HEK293 (cell line): ENCODE data around the gene ELL2.

Experiments
- BCL11A ChIP-seq: fragments of 450-650 bp; formaldehyde crosslinking; IDR thresholded peaks from 2 replicates; pipeline ENCODE4 v1.5.1; 2016; ENCODE audit warnings: low read depth, missing biosample characterization, missing genetic modification characterization
- EGR2 ChIP-seq: fragments of 450-650 bp; formaldehyde crosslinking; IDR thresholded peaks from 2 replicates; pipeline ENCODE4 v1.5.1; 2016; ENCODE audit warnings: low read depth, missing biosample characterization, missing genetic modification characterization
- HIC1 ChIP-seq: fragments of 450-650 bp; formaldehyde crosslinking; IDR thresholded peaks from 2 replicates; pipeline ENCODE4 v1.5.1; 2016; ENCODE audit warnings: missing biosample characterization, missing genetic modification characterization
- IKZF3 ChIP-seq: fragments of 450-650 bp; IDR thresholded peaks from 2 replicates; pipeline ENCODE4 v1.5.0; 2018; ENCODE audit warnings: missing biosample characterization, mild to moderate bottlenecking, missing genetic modification characterization, moderate library complexity
- SALL2 ChIP-seq: fragments of 450-650 bp; formaldehyde crosslinking; IDR thresholded peaks from 2 replicates; pipeline ENCODE4 v1.5.0; 2017; ENCODE audit warnings: missing biosample characterization, mild to moderate bottlenecking, missing genetic modification characterization, borderline replicate concordance
- SCRT1 ChIP-seq: fragments of 450-650 bp; formaldehyde crosslinking; IDR thresholded peaks from 2 replicates; pipeline ENCODE4 v1.5.1; 2016; ENCODE audit warnings: missing biosample characterization, missing genetic modification characterization, borderline replicate concordance
- TCF7L2 ChIP-seq: IDR thresholded peaks from 2 replicates; pipeline ENCODE4 v1.6.1; 2011; ENCODE audit warnings: low read depth, mild to moderate bottlenecking, inconsistent platforms, low read length, moderate library complexity, borderline replicate concordance
- ZBTB11 ChIP-seq: fragments of 450-650 bp; formaldehyde crosslinking; conservative IDR thresholded peaks from 2 replicates; pipeline ENCODE4 v1.5.1; 2016; ENCODE audit warnings: low read depth, missing biosample characterization, missing genetic modification characterization
- ZBTB17 ChIP-seq: fragments of 450-650 bp; formaldehyde crosslinking; IDR thresholded peaks from 2 replicates; pipeline ENCODE4 v1.5.1; 2016; ENCODE audit warnings: missing biosample characterization, missing genetic modification characterization
- ZBTB20 ChIP-seq: fragments of 450-650 bp; formaldehyde crosslinking; IDR thresholded peaks from 2 replicates; pipeline ENCODE4 v1.5.1; 2016; ENCODE audit warnings: missing biosample characterization, missing genetic modification characterization
- ZBTB48 ChIP-seq: fragments of 450-650 bp; formaldehyde crosslinking; IDR thresholded peaks from 2 replicates; pipeline ENCODE4 v1.5.1; 2016; ENCODE audit warnings: missing biosample characterization, missing genetic modification characterization
- ZFHX2 ChIP-seq: fragments of 450-650 bp; formaldehyde crosslinking; conservative IDR thresholded peaks from 2 replicates; pipeline ENCODE4 v1.5.1; 2016; ENCODE audit warnings: missing biosample characterization, missing genetic modification characterization
- ZNF112 ChIP-seq: fragments of 450-650 bp; formaldehyde crosslinking; IDR thresholded peaks from 2 replicates; pipeline ENCODE4 v1.5.0; 2017; ENCODE audit warnings: missing biosample characterization, missing genetic modification characterization
- ZNF114 ChIP-seq: fragments of 450-650 bp; formaldehyde crosslinking; IDR thresholded peaks from 2 replicates; pipeline ENCODE4 v1.5.0; 2017; ENCODE audit warnings: missing biosample characterization, missing genetic modification characterization
- ZNF138 ChIP-seq: fragments of 450-650 bp; formaldehyde crosslinking; IDR thresholded peaks from 2 replicates; pipeline ENCODE4 v1.5.1; 2016; ENCODE audit warnings: missing biosample characterization, missing genetic modification characterization, borderline replicate concordance
- ZNF18 ChIP-seq: fragments of 450-650 bp; formaldehyde crosslinking; IDR thresholded peaks from 2 replicates; pipeline ENCODE4 v1.5.1; 2016; ENCODE audit warnings: missing biosample characterization, missing genetic modification characterization
- ZNF214 ChIP-seq: fragments of 450-650 bp; formaldehyde crosslinking; IDR thresholded peaks from 2 replicates; pipeline ENCODE4 v1.5.1; 2017; ENCODE audit warnings: missing biosample characterization, mild to moderate bottlenecking, missing genetic modification characterization, borderline replicate concordance
- ZNF266 ChIP-seq: fragments of 450-650 bp; formaldehyde crosslinking; IDR thresholded peaks from 2 replicates; pipeline ENCODE4 v1.5.1; 2016; ENCODE audit warnings: missing biosample characterization, missing genetic modification characterization, low read depth
- ZNF366 ChIP-seq: fragments of 450-650 bp; formaldehyde crosslinking; conservative IDR thresholded peaks from 2 replicates; pipeline ENCODE4 v1.5.1; 2016; ENCODE audit warnings: missing biosample characterization, missing genetic modification characterization
- ZNF398 ChIP-seq: fragments of 450-650 bp; formaldehyde crosslinking; IDR thresholded peaks from 2 replicates; pipeline ENCODE4 v1.5.1; 2017; ENCODE audit warnings: missing biosample characterization, missing genetic modification characterization
- ZNF624 ChIP-seq: fragments of 450-650 bp; formaldehyde crosslinking; IDR thresholded peaks from 2 replicates; pipeline ENCODE4 v1.5.1; 2017; ENCODE audit warnings: missing biosample characterization, missing genetic modification characterization
- ZNF670 ChIP-seq: fragments of 450-650 bp; formaldehyde crosslinking; IDR thresholded peaks from 2 replicates; pipeline ENCODE4 v1.5.1; 2016; ENCODE audit warnings: missing biosample characterization, missing genetic modification characterization, low read depth
- ZNF747 ChIP-seq: fragments of 450-650 bp; formaldehyde crosslinking; IDR thresholded peaks from 2 replicates; pipeline ENCODE4 v1.5.1; 2016; ENCODE audit warnings: missing biosample characterization, missing genetic modification characterization
- ZNF76 ChIP-seq: fragments of 450-650 bp; formaldehyde crosslinking; IDR thresholded peaks from 2 replicates; pipeline ENCODE4; 2016; ENCODE audit warnings: low read depth, missing biosample characterization, missing genetic modification characterization, borderline replicate concordance
- ZNF830 ChIP-seq: fragments of 450-650 bp; IDR thresholded peaks from 2 replicates; pipeline ENCODE4 v1.5.0; 2018; ENCODE audit warnings: missing biosample characterization, missing genetic modification characterization, low read depth, mild to moderate bottlenecking, moderate library complexity
- ZNF843 ChIP-seq: fragments of 450-650 bp; formaldehyde crosslinking; IDR thresholded peaks from 2 replicates; pipeline ENCODE4 v1.5.1; 2016; ENCODE audit warnings: missing biosample characterization, missing genetic modification characterization
- ZSCAN4 ChIP-seq: fragments of 450-650 bp; formaldehyde crosslinking; IDR thresholded peaks from 2 replicates; pipeline ENCODE4 v1.5.1; 2017; ENCODE audit warnings: missing biosample characterization, missing genetic modification characterization

Gene ELL2

GRCh38 chr5:95959888-95960666 lies 1.6 kb downstream of the ELL2 start (continued):
- TF ChIP-seq ZNF843 (tag by site-specific recombination) (0 out of 2 replicates have a peak, but pooled peaks have one; percentile 7), HIC1 (tag by site-specific recombination) (no peak), ZSCAN4 (tag by site-specific recombination) (peak; percentile 75), ZNF266 (no peak), EGR2 (tag by site-specific recombination) (no peak), ZNF747 (tag by site-specific recombination) (no peak), ZNF76 (tag by site-specific recombination) (peak; percentile 22; the same call in 1 of the 2 replicates), ZBTB20 (tag by site-specific recombination) (peak; percentile 10; the same call in 1 of the 2 replicates), ZNF366 (tag by site-specific recombination) (peak; percentile 12; the same call in 1 of the 2 replicates), ZNF670 (no peak), ZBTB17 (tag by site-specific recombination) (peak; percentile 32; the same call in 1 of the 2 replicates), ZNF624 (tag by site-specific recombination) (0 out of 2 replicates have a peak, but pooled peaks have one; percentile 5), ZNF138 (tag by site-specific recombination) (no peak), TCF7L2 (no peak), SCRT1 (tag by site-specific recombination) (peak; percentile 76; the same call in 1 of the 2 replicates), BCL11A (tag by site-specific recombination) (no peak), ZNF830 (tag by site-specific recombination) (no peak), ZFHX2 (tag by site-specific recombination) (no peak), ZNF18 (tag by site-specific recombination) (peak; percentile 98), ZNF398 (tag by site-specific recombination) (no peak), ZNF112 (tag by site-specific recombination) (no peak), IKZF3 (peak; percentile 57; the same call in 1 of the 2 replicates), SALL2 (no peak), ZBTB48 (tag by site-specific recombination) (no peak), ZNF114 (no peak), ZBTB11 (peak; percentile 65), ZNF214 (tag by site-specific recombination) (no peak)
